Heart left ventricle (tissue), 16 donors: ENCODE data around the gene PAPOLB. TPM values are rescaled to one million over a fixed set of nuclear protein-coding genes. Genes with fewer than 3 reads are reported as not detected.

ENCODE experiments used
- ATAC-seq, 4 donors: fragments of 200-7000 bp; cut with Tn5 transposase; one replicate each; pipeline ENCODE4 v1.9.1; 2020 to 2022; ENCODE audit warnings: moderate library complexity in 4 of 4, mild to moderate bottlenecking in 3 of 4, moderate number of reproducible peaks in 1 of 4
- DNase-seq, 5 donors: peaks; one replicate each; pipeline ENCODE4 v3.0.0-alpha.2; 2020
- H3K27ac ChIP-seq, 12 donors: fragments of 200-600 bp; sonication (generic) in 4 of 12; one replicate each; pipeline versions ENCODE4 v1.5.0 to v1.8.0; 2016 to 2022; ENCODE audit warnings: mild to moderate bottlenecking in 2 of 12
- H3K27me3 ChIP-seq, 9 donors: fragments of 200-600 bp; sonication (generic) in 2 of 9; one replicate each; pipeline versions ENCODE4 v1.5.1 to v1.8.0; 2016 to 2022; ENCODE audit warnings: mild to moderate bottlenecking in 3 of 9
- H3K36me3 ChIP-seq, 9 donors: fragments of 200-600 bp; sonication (generic) in 2 of 9; one replicate each; pipeline versions ENCODE4 v1.5.0 to v1.8.0; 2018 to 2022; ENCODE audit warnings: mild to moderate bottlenecking in 2 of 9
- H3K4me1 ChIP-seq, 12 donors: fragments of 200-600 bp; sonication (generic) in 4 of 12; one replicate each; pipeline versions ENCODE4 v1.5.0 to v1.8.0; 2016 to 2022; ENCODE audit warnings: mild to moderate bottlenecking in 3 of 12
- H3K4me3 ChIP-seq, 12 donors: fragments of 200-600 bp; sonication (generic) in 4 of 12; one replicate each; pipeline versions ENCODE4 v1.5.0 to v1.8.0; 2017 to 2022; ENCODE audit warnings: mild to moderate bottlenecking in 9 of 12, moderate library complexity in 4 of 12
- H3K9me3 ChIP-seq, 12 donors: fragments of 200-600 bp; sonication (generic) in 4 of 12; one replicate each; pipeline versions ENCODE4 v1.5.0 to v1.8.0; 2016 to 2022; ENCODE audit warnings: mild to moderate bottlenecking in 1 of 12
- CTCF ChIP-seq, 12 donors: fragments of 200-600 bp; sonication (generic) in 4 of 12; IDR thresholded peaks; one replicate each; pipeline versions ENCODE4 v1.5.0 to v1.8.0; 2018 to 2022; ENCODE audit warnings: antibody characterized with exemption in 12 of 12, mild to moderate bottlenecking in 5 of 12
- POLR2A ChIP-seq, 2 donors: fragments of 450-650 bp; IDR thresholded peaks; one replicate each; pipeline ENCODE4 v1.6.1; 2017; ENCODE audit warnings: antibody characterized with exemption in 2 of 2, mild to moderate bottlenecking in 2 of 2, moderate library complexity in 2 of 2
- WGBS, 4 donors: extraction: QIAGEN DNeasy Blood & Tissue Kit in 2 of 4; methylation state at CpG; one replicate each; pipeline versions ENCODE4 v1.1.5 to v1.1.7; 2013 to 2018; 5-methylcytosine and 5-hydroxymethylcytosine counted together
- intact Hi-C, 10 donors: fragments of 100-400 bp; cut with DNase I; formaldehyde crosslinking; loops; one replicate each; pipeline versions ENCODE4 v1.11.1 to v1.14.2; 2022
- polyA plus RNA-seq, 2 donors: library from polyadenylated mRNA; stranded (reverse); fragments of 200-250 nt; gene quantifications; one replicate each; pipeline ENCODE4 v1.2.3, GENCODE V29; 2013
- total RNA-seq, 9 donors: library from RNA; depleted of rRNA in 2 of 9; stranded (reverse); fragments of >200 nt in 2 of 9; fragmentation: NEBNext Ultra II Directional in 3 of 9; extraction: Animal tissue kit (Norgen Biotek cat#: 25700) in 3 of 9; gene quantifications; one replicate each; pipeline versions ENCODE4 v1.1.0 to v1.2.4, GENCODE V29; 2016 to 2023
- donor health status: ischemic (EF 13 %, LVEDD 7.1; RV severe dilation, severe dysfunction).
- donor health status: healthy with polysubstance abuse.
- donor health status: DM: no; HTN: yes; CAD: no.
- donor health status: DM: no; HTN: no; CAD: no.
- donor health status: ischemic (EF 25% LVEDD 6.9; RV normal size, moderate dysfunction).
- donor health status: ischemic (EF 25% LVEDD 5.7; RV mildly dilated, moderate dysfunction).
- donor health status: healthy.
- donor health status: DM: yes; HTN: yes; CAD: no.
- donor health status: ischemic (EF 35%, LVEDD 5.7; RV mildly dilated, moderate dysfunction).
- donor health status: nonischemic (EF 11% LVEDD 7.7; RV severe dilation, severe dysfunction).
- donor health status: DM: yes; HTN: yes; CAD: no.
- donor health status: PGD.
- donor health status: ischemic (EF 29% LVEDD 5.4; RV normal size, mild dysfunction).
- donor health status: nonischemic (EF 23%, LVEDD 6.1; RV moderate dilation, normal function).

The PAPOLB gene
- total and polyA plus RNA-seq, 11 donors = 0.03 to 0.38 (median 0.09) TPM; not detected in 5

GRCh38 chr7:4835398-4836205, 26.2 kb downstream of the PAPOLB start:
- H3K27ac ChIP-seq = no peak overlapping the region
- WGBS, 4 donors = 91 to 94% (median 92%) methylated on average over 23 to 28 of the region's 28 CpGs
- H3K9me3 ChIP-seq = no peaks in the 10 kb centered on the region
- no peak for ATAC-seq
- H3K36me3 ChIP-seq = peaks cover 0 to 23% (median 0%) of the 10 kb centered on the region in 9 donors
- TF ChIP-seq CTCF (IDR thresholded peaks at IDR 0.05) (no peak), POLR2A (IDR thresholded peaks at IDR 0.05) (no peak)
- no peak overlapping the region for H3K4me3 ChIP-seq
- H3K27me3 ChIP-seq = no peaks in the 10 kb centered on the region
- DNase-seq = no peak
- intact Hi-C loops = loop anchor here in 4 of 10 donors (5.0 to 10.0 kb wide), 3 partner anchors 37 to 249 kb away; partner anchors contain the start of gene RADIL (in 2 of the 4)
- H3K4me1 ChIP-seq = peaks cover 0 to 20% (median 0%) of the 10 kb centered on the region in 12 donors

- WGBS, 4 donors = 95 to 97% (median 96%) methylated on average over 24 to 60 of the region's 60 CpGs
- ATAC-seq = no peak
- Histone ChIP-seq H3K9me3 (no peaks in the 10 kb centered on the region), H3K27me3 (no peaks in the 10 kb centered on the region), H3K4me3 (no peak overlapping the region), H3K36me3 (peaks cover 0 to 23% (median 0%) of the 10 kb centered on the region in 9 donors), H3K27ac (no peak overlapping the region), H3K4me1 (peaks cover 0 to 20% (median 1%) of the 10 kb centered on the region in 12 donors)
- DNase-seq = no peak
- intact Hi-C loops = loop anchor here in 6 of 10 donors (5.0 to 10.0 kb wide), 4 partner anchors 38 to 250 kb away; partner anchors contain the start of gene RADIL (in 4 of the 6)
- no peak for TF ChIP-seq POLR2A (IDR thresholded peaks at IDR 0.05)
- TF ChIP-seq CTCF (IDR thresholded peaks at IDR 0.05) = no peak
Measured at GRCh38 chr7:4834601-4835397, 27.0 kb downstream of the PAPOLB start.

- no peaks in the 10 kb centered on the region for H3K27me3 ChIP-seq
- peaks cover 0 to 23% (median 2%) of the 10 kb centered on the region in 12 donors for H3K4me1 ChIP-seq
- H3K4me3 ChIP-seq = no peak overlapping the region
- ATAC-seq (no peak), DNase-seq (no peak)
- intact Hi-C loops = loop anchor here in 5 of 10 donors (5.0 to 10.0 kb wide), 3 partner anchors 48 to 251 kb away; partner anchors contain the start of gene RADIL (in 4 of the 5)
- 84 to 95% (median 87%) methylated on average over 25 to 36 of the region's 36 CpGs for WGBS, 4 donors
- TF ChIP-seq POLR2A (IDR thresholded peaks at IDR 0.05) (no peak), CTCF (IDR thresholded peaks at IDR 0.05) (no peak)
- H3K27ac ChIP-seq = no peak overlapping the region
- no peaks in the 10 kb centered on the region for H3K9me3 ChIP-seq
- peaks cover 0 to 23% (median 0%) of the 10 kb centered on the region in 9 donors for H3K36me3 ChIP-seq
Measured at GRCh38 chr7:4833691-4834600, 27.9 kb downstream of the PAPOLB start.
